SK-N-SH treated with all-trans-retinoic acid at 6 μM for 48 hours (cell line): ENCODE results near the gene MC5R.

Source experiments
- ARNTL ChIP-seq: fragments of 450-650 bp; formaldehyde crosslinking; IDR thresholded peaks from 2 replicates; pipeline ENCODE4 v1.5.0; 2020; ENCODE audit warnings: low read depth, mild to moderate bottlenecking, moderate library complexity, borderline replicate concordance
- BACH2 ChIP-seq: fragments of 250-450 bp; sonication (Bioruptor Pico); IDR thresholded peaks from 2 replicates; pipeline ENCODE4 v1.9.0; 2021; ENCODE audit warnings: mild to moderate bottlenecking, borderline replicate concordance
- CREB5 ChIP-seq: fragments of 250-450 bp; sonication (Bioruptor Pico); IDR thresholded peaks from 2 replicates; pipeline ENCODE4 v1.5.1; 2020; ENCODE audit warnings: low read depth, mild to moderate bottlenecking, moderate library complexity
- CSRNP3 ChIP-seq: fragments of 250-450 bp; sonication (Bioruptor Pico); IDR thresholded peaks from 2 replicates; pipeline ENCODE4 v1.5.1; 2021; ENCODE audit warnings: mild to moderate bottlenecking, moderate library complexity
- GLIS3 ChIP-seq: fragments of 250-450 bp; sonication (Bioruptor Pico); IDR thresholded peaks from 2 replicates; pipeline ENCODE4 v1.5.0; 2020; ENCODE audit warnings: mild to moderate bottlenecking, moderate library complexity
- PATZ1 ChIP-seq: fragments of 250-450 bp; sonication (Bioruptor Pico); IDR thresholded peaks from 2 replicates; pipeline ENCODE4 v1.8.0; 2020; ENCODE audit warnings: mild to moderate bottlenecking, moderate library complexity, borderline replicate concordance
- RARB ChIP-seq: fragments of 250-450 bp; sonication (Bioruptor Pico); IDR thresholded peaks from 2 replicates; pipeline ENCODE4 v1.8.0; 2021; ENCODE audit warnings: mild to moderate bottlenecking, moderate library complexity
- TOX ChIP-seq: fragments of 250-450 bp; sonication (Bioruptor Pico); IDR thresholded peaks from 2 replicates; pipeline ENCODE4 v1.8.0; 2021; ENCODE audit warnings: mild to moderate bottlenecking, moderate library complexity, borderline replicate concordance
- ZFP3 ChIP-seq: fragments of 250-450 bp; sonication (Bioruptor Pico); IDR thresholded peaks from 2 replicates; pipeline ENCODE4 v1.5.0; 2020; ENCODE audit warnings: mild to moderate bottlenecking, moderate library complexity
- ZFP30 ChIP-seq: fragments of 450-650 bp; formaldehyde crosslinking; IDR thresholded peaks from 2 replicates; pipeline ENCODE4 v1.5.0; 2022; ENCODE audit warnings: mild to moderate bottlenecking, moderate library complexity
- ZNF565 ChIP-seq: fragments of 450-650 bp; formaldehyde crosslinking; conservative IDR thresholded peaks from 2 replicates; pipeline ENCODE4 v1.5.0; 2020; ENCODE audit warnings: low read depth, mild to moderate bottlenecking, moderate library complexity

GRCh38 chr18:13834496-13835015, 10.6 kb downstream of the MC5R start:
- TF ChIP-seq BACH2 (CRISPR knock-in tag) (no peak), PATZ1 (no peak), TOX (CRISPR knock-in tag) (no peak), CREB5 (CRISPR knock-in tag) (no peak), ZFP3 (CRISPR knock-in tag) (no peak), CSRNP3 (no peak), GLIS3 (CRISPR knock-in tag) (no peak), ARNTL (CRISPR knock-in tag) (no peak), ZFP30 (no peak), ZNF565 (CRISPR knock-in tag) (no peak), RARB (no peak)
